ENCODE measurements around the gene SLC7A5.
A peak's percentile ranks its signal among the peaks of the same experiment; 100 is the strongest.
"Not testable (repeated sequence)": the region's sequence is repeated elsewhere in the genome, so short reads cannot be mapped to it uniquely, and the experiment has no call there.

Gene SLC7A5

DNA sequence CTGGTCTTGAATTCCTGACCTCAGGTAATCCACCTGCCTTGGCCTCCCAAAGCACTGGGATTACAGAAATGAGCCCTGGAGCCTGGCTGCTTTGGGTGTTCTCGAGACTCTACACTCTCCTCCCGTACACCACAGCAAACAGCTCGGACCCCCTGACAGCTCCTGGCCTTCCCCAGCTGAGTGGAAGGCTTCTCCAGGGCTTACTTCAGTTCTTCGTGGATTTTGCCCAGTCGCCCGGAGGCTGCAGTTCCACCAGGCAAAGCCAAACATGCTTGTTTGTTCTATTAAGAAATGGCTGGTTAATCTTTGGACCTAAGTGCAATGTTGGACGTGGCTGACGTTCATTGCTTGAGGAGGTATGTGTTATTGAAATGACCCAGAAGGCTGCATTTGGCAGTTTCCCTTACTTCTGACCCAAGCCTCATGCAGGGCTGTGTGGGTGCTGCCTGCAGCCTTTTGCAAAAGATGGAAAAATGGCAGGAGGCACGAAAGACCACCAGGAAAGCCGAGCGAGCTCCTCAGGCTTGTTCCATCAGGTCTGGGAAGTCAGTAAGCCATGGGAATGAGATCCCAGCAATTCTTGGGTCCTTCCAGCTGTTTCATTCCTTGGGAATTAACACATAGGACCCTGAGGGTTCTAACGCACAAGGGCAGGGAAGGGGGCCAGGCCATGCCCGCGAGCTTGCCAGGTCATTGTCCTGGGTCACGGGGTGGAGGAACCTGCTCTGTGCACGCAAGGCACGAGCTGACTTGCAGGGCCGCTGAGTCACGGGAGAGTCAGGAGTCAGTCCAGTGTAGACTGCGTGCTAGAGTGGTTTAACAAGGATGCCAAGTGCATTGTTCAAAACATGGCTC lies 79.6 kb downstream of the SLC7A5 start:
- no peak for DNase-seq

DNA sequence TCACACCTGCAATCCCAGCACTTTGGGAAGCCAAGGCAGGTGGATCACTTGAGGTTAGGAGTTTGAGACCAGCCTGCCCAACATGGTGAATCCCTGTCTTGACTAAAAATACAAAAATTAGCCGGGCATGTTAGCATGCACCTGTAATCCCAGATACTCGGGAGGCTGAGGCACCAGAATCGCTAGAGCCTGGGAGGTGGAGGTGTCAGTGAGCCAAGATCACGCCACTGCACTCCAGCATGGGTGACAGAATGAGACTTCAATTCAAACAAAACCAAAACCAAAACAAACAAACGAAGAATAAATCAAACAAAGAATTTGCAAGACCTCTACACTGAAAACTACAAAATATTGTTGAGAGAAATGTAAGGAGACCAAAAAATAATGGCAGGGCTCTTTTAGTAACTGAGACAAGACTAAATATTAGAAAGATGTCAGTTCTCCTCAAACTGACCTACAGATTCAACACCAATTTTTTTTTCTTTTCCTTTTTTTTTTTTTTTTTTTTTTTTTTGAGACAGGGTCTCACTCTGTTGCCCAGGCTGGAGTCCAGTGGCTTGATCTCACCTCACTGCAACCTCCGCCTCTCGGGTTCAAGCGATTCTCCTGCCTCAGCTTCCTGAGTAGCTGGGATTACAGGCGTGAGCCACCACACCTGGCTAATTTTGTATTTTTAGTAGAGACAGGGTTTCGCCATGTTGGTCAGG lies 80.4 kb downstream of the SLC7A5 start:
- not testable (repeated sequence) for DNase-seq

DNA sequence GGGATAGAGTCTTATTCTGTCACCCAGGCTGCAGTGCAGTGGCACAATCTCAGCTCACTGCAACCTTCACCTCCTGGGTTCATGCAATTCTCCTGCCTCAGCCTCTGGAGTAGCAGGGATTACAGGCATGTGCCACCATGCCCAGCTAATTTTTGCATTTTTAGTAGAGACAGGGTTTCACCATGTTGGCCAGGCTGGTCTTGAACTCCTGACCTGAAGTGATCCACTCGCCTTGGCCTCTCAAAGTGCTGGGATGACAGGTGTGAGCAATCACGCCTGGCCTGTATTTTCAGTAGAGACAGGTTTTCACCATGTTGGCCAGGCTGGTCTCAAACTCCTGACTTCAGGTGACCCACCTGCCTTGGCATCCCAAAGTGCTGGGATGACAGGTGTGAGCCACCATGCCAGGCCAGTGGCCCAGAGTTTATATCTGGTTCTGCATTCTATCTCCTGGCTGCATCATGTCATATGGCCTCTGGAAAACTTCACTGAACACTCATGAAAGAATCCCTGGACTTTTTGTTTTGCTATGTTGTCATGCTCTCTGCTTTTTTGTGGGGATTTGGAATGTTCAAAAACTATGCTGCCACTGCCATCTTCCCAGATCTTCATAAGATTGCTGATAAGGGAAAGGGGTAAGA lies 81.7 kb downstream of the SLC7A5 start:
- not testable (repeated sequence) for DNase-seq

DNA sequence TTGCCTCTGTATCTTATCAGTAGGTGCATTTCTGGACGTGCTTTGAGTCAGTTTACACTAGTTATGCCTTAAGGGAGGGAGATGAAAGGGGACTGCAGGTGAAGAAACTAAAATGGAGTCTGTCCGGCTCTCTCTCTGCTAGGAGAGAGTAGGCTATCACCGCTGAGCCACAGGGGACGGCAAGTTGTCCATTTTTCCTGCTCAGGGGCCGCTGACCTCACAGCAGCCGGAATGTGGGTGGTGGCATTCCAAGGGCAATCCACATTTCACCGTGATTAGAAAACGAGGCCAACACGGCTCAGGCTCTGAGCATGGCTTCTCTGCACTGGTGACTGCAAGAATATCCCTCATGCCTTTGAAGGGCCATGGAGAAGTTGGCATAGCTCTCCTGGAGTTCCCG lies 84.5 kb downstream of the SLC7A5 start:
- DNase-seq: no peak

DNA sequence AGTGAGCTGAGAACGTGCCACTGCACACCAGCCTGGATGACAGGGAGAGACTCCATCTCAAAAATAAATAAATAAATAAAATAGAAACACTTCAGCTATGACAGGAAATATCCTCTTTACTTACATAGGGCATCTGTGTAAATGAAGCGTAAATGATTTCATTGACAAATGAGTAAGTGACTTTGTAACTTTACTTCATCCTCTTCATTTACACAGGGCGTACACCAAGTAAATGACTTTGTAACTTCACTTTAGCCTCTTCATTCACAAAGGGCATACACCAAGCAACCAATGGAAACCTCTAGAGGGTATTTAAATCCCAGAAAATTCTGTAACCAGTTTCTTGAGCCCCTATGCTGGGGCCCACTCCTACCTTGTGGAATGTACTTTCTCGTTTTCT lies 87.3 kb downstream of the SLC7A5 start:
- DNase-seq: no peak

DNA sequence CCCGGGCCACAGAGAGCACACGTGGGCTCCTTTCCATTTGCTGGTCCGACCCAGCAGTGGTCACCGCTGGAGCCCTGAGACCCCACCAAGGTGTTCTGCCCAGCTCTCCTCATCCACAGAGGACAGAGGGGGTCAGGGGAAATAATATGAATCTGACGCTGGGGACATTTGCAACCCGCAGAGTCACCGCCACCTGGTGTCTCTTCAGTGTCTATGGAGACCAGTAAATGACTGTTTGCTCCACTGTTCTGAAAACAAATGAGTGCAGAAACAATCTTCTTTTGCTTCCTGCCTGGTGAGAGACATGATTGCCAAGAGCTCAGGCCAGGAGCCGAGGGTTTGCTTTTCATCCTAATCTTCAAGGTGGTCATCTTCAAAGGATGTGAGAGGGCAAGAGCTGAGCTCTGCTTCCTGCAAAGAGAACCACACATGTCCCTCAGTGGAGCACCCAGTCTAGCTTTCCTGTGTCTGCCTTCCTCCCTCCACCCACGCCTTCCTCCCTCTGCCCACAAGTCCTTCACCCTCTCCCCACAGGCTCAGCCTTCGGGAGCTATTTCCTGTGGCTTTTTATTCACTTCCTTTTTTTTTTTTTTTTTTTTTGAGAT lies 88.8 kb downstream of the SLC7A5 start:
- peak; percentile 92 for DNase-seq
